ENCODE results near the gene NRXN3. TPM values are rescaled to one million over a fixed set of nuclear protein-coding genes. Genes with fewer than 3 reads are reported as not detected.

The NRXN3 gene
- total RNA-seq, 4 donors from 2014 or later: 0.04 to 0.16 TPM; not detected in 2

DNA sequence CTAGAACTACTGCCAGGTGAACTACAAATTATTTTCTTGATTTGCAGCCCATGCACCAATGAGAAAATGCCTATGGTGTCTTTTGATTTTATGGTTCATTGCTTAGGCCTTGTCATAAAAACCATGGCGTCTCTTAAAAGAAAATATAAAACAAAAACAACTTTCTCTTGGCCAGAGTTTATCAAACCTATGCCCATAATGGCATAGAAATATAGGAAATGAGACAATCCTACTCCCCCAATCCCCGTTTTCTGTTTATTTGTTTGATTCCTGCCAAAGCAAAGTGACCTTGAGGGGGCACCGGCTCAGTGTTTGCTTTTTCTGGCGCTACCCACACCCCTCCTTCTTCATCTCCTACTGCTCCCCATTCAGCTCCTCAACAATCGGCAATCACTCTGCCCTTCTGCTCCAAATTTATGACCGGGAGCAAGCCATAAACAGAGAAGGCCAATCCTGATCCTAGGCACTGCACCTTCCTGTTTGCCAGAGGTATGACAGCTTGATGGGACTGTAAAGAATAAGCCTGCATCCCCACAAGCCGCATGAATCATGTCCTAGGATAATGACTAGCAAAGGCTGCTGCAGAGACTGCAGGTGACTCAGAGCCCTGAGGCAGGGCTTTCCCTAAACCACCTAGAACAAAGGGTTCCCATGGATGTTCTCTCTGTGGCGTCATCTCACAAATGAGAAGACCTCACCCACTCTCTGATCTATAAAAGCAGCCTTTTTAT is 874.9 kb downstream of the NRXN3 start:
- Histone ChIP-seq H3K36me3 (no peaks in the 10 kb centered on the region), H3K27ac (no peak overlapping the region), H3K27me3 (no peaks in the 10 kb centered on the region), H3K4me1 (no peaks in the 10 kb centered on the region), H3K4me3 (no peak overlapping the region), H3K9me3 (no peaks in the 10 kb centered on the region)
- intact Hi-C loops (cut with DNase I; ENCODE audit: low total_unique reads): no loop called here
- no peak for TF ChIP-seq POLR2A (IDR thresholded peaks at IDR 0.05)
- TF ChIP-seq, protein P1, sequence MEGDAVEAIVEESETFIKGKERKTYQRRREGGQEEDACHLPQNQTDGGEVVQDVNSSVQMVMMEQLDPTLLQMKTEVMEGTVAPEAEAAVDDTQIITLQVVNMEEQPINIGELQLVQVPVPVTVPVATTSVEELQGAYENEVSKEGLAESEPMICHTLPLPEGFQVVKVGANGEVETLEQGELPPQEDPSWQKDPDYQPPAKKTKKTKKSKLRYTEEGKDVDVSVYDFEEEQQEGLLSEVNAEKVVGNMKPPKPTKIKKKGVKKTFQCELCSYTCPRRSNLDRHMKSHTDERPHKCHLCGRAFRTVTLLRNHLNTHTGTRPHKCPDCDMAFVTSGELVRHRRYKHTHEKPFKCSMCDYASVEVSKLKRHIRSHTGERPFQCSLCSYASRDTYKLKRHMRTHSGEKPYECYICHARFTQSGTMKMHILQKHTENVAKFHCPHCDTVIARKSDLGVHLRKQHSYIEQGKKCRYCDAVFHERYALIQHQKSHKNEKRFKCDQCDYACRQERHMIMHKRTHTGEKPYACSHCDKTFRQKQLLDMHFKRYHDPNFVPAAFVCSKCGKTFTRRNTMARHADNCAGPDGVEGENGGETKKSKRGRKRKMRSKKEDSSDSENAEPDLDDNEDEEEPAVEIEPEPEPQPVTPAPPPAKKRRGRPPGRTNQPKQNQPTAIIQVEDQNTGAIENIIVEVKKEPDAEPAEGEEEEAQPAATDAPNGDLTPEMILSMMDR (IDR thresholded peaks at IDR 0.05 in 4 of 5, conservative IDR thresholded peaks at IDR 0.05 in 1 of 5): no peak
- in situ Hi-C loops (cut with MboI; ENCODE audit: low sequenced_read_pairs in 4 of 4): no loop called here
- DNase-seq (no peak), ATAC-seq (no peak)

DNA sequence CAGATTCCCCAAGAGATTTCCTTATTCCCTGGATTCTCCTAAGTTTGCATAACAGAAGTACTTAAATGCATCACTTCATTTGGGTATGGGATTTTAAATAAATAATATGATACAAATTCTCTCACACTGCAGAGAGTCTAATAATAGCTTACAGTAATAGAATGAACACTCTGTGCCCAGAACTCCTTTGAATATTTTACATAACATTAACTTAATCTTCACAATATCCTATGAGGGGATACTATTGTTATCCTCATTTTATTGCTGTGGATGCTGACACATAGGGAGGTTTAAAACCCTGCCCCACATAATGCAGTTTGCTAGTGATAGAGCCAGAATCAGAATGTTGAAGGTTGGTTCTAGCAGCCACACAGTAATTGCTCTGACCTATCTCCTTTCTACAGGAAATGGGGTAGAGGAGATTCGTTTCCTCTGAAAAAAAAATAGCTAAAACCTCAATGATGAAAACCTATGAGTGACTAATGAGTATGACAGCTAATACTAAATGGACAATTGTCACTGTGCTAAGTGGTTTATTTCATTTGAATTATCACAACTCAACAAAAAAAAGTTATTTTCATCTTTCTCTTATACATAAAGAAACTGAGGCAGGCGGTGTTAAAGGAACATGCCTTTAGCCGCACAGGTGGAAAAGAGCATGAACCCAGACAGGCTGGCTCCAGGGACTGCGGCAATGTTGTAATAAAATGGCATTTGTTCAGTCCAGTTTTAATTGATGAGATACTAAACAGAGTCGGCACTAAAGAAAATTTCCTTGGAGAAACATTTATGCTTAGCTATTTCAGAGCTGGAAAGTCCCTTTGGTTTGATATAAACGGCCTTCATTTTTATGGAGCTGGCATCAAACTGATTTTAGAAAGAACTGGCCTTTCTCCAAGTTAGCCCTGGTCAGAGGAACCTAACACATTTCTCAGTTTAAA is 880.9 kb downstream of the NRXN3 start:
- H3K27me3 ChIP-seq: no peaks in the 10 kb centered on the region
- in situ Hi-C loops (cut with MboI; ENCODE audit: low sequenced_read_pairs in 4 of 4): no loop called here
- no peaks in the 10 kb centered on the region for H3K9me3 ChIP-seq
- H3K36me3 ChIP-seq: no peaks in the 10 kb centered on the region
- ATAC-seq: no peak
- no peak for TF ChIP-seq POLR2A (IDR thresholded peaks at IDR 0.05)
- TF ChIP-seq, protein P1 (IDR thresholded peaks at IDR 0.05 in 4 of 5, conservative IDR thresholded peaks at IDR 0.05 in 1 of 5): no peak
- no peaks in the 10 kb centered on the region for H3K4me1 ChIP-seq
- no peak overlapping the region for H3K27ac ChIP-seq
- H3K4me3 ChIP-seq: no peak overlapping the region
- intact Hi-C loops (cut with DNase I; ENCODE audit: low total_unique reads): no loop called here
- no peak for DNase-seq

DNA sequence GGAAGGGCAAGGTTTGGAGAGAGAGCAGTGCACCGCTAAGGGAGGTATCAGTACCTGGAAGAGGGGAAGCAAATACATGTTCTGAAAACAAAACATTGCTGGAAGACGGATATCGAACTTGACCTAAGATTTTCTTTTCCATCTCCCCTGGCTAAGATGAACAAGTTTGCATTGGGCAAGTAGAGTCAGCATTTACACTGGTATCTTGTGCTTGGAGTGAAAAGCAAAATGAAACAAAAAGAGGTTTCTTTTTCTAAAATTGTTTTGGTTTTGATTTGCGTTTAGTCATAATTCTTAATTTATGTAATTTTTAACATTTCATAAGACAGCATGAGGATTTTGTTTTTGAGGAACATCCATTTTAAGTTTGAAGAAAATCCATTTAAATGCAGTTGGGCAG is 881.6 kb downstream of the NRXN3 start:
- H3K9me3 ChIP-seq: no peaks in the 10 kb centered on the region
- TF ChIP-seq, protein P1 (IDR thresholded peaks at IDR 0.05 in 4 of 5, conservative IDR thresholded peaks at IDR 0.05 in 1 of 5): no peak
- TF ChIP-seq POLR2A (IDR thresholded peaks at IDR 0.05): no peak
- ATAC-seq (no peak), DNase-seq (no peak)
- no peaks in the 10 kb centered on the region for H3K4me1 ChIP-seq
- H3K36me3 ChIP-seq: no peaks in the 10 kb centered on the region
- H3K27ac ChIP-seq: no peak overlapping the region
- intact Hi-C loops (cut with DNase I; ENCODE audit: low total_unique reads) (no loop called here), in situ Hi-C loops (cut with MboI; ENCODE audit: low sequenced_read_pairs in 4 of 4) (no loop called here)
- no peak overlapping the region for H3K4me3 ChIP-seq
- H3K27me3 ChIP-seq: no peaks in the 10 kb centered on the region

DNA sequence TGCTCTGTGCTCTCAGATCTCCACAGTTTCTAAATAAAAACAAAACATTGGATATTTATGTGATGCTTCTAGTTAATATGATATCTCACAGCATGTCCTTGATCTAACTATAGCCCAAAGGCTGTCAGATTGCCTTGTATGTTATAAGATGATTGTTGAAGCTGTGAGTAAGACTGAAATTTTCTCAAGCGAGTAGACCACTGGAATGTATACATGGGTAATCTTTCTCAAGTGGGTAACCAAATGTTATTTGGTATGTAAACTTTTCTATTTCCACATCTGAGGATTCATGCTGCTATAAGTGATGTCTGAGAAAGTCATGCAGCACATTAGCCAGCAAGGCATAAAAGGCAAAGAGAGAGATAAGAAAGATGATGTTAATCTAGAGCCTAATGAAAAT is 886.7 kb downstream of the NRXN3 start:
- ATAC-seq: no peak
- no peak overlapping the region for H3K27ac ChIP-seq
- H3K36me3 ChIP-seq: no peaks in the 10 kb centered on the region

More for the DNA sequence above, 886.7 kb downstream of the NRXN3 start:
- H3K27me3 ChIP-seq: no peaks in the 10 kb centered on the region
- TF ChIP-seq, protein P1 (IDR thresholded peaks at IDR 0.05 in 4 of 5, conservative IDR thresholded peaks at IDR 0.05 in 1 of 5): no peak
- no peak for TF ChIP-seq POLR2A (IDR thresholded peaks at IDR 0.05)
- no peaks in the 10 kb centered on the region for H3K4me1 ChIP-seq
- in situ Hi-C loops (cut with MboI; ENCODE audit: low sequenced_read_pairs in 4 of 4): no loop called here
- intact Hi-C loops (cut with DNase I; ENCODE audit: low total_unique reads): no loop called here
- no peak for DNase-seq
- no peak overlapping the region for H3K4me3 ChIP-seq
- no peaks in the 10 kb centered on the region for H3K9me3 ChIP-seq
